ENCODE data around the gene POLR1A. TPM values are rescaled to one million over a fixed set of nuclear protein-coding genes. Genes with fewer than 3 reads are reported as not detected.

Gene POLR1A
- total RNA-seq, 1 donor from 2014 or later = 32.6 TPM

- DNase-seq (ENCODE audit: low spot score) = no peak
- Mint-ChIP-seq H3K27ac (ENCODE audit: unreplicated experiment) (no peak overlapping the region), H3K36me3 (ENCODE audit: low read depth) (peaks cover 39% of the 10 kb centered on the region), H3K9me3 (ENCODE audit: low read depth) (no peaks in the 10 kb centered on the region), H3K4me3 (ENCODE audit: unreplicated experiment) (no peak overlapping the region), H3K4me1 (ENCODE audit: low read depth) (peaks cover 10% of the 10 kb centered on the region), H3K27me3 (ENCODE audit: low read depth) (no peaks in the 10 kb centered on the region)
- no peak for TF ChIP-seq CTCF (IDR thresholded peaks at IDR 0.05)
Observed at GRCh38 chr2:86052676-86053075, 53.0 kb downstream of the POLR1A start.

- DNase-seq (ENCODE audit: low spot score) = no peak
- Mint-ChIP-seq H3K4me3 (ENCODE audit: unreplicated experiment) (no peak overlapping the region), H3K27ac (ENCODE audit: unreplicated experiment) (no peak overlapping the region), H3K27me3 (ENCODE audit: low read depth) (no peaks in the 10 kb centered on the region), H3K9me3 (ENCODE audit: low read depth) (no peaks in the 10 kb centered on the region), H3K36me3 (ENCODE audit: low read depth) (peaks cover 37% of the 10 kb centered on the region), H3K4me1 (ENCODE audit: low read depth) (peaks cover 10% of the 10 kb centered on the region)
- TF ChIP-seq CTCF (IDR thresholded peaks at IDR 0.05) = no peak
Observed at GRCh38 chr2:86052265-86052664, 53.4 kb downstream of the POLR1A start.

DNA sequence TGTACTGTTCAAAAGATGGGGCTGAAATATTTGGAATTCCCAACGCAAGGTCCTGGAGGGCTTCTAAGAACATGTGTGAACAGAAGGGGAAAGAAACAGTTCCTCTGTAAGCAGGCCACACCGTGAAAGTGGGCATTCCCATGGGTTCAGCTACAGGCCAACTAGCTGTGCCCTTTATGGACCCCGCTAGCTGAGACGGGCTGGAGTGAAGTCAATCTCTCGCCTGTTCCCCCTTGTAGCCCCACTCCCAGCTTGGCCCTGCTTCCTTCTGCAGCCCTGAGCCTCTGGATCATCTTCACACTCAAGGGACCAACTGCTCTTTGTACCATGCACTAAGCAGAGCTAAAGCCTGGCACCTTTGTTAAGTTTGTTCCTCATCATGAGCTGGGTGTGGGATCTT, 55.4 kb downstream of the POLR1A start:
- Mint-ChIP-seq H3K4me1 (ENCODE audit: low read depth) (peaks cover 10% of the 10 kb centered on the region), H3K9me3 (ENCODE audit: low read depth) (no peaks in the 10 kb centered on the region), H3K36me3 (ENCODE audit: low read depth) (peaks cover 49% of the 10 kb centered on the region), H3K27me3 (ENCODE audit: low read depth) (no peaks in the 10 kb centered on the region), H3K4me3 (ENCODE audit: unreplicated experiment) (no peak overlapping the region), H3K27ac (ENCODE audit: unreplicated experiment) (no peak overlapping the region)
- DNase-seq (ENCODE audit: low spot score) = no peak
- TF ChIP-seq CTCF (IDR thresholded peaks at IDR 0.05) = no peak

DNA sequence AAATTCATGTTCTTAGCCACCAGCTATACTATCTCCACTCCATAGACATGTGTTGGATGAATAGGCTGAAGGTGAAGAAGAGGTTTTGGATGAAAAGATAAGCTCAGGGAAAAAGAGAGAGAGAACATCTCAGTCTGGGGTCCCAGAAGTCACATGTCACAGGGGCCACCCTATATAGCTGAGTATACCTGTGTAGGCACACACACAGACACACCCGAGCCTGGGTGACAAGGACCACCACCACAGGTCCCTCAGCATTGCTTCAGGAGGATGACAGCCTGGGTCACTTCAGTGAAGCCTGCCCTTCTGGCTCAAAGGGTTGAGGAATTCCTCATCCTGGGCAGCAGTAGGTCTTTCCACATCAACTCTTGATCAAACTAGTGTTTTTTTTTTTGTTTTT, 56.2 kb downstream of the POLR1A start:
- Mint-ChIP-seq H3K27me3 (ENCODE audit: low read depth) (no peaks in the 10 kb centered on the region), H3K27ac (ENCODE audit: unreplicated experiment) (no peak overlapping the region), H3K4me1 (ENCODE audit: low read depth) (peaks cover 8% of the 10 kb centered on the region), H3K36me3 (ENCODE audit: low read depth) (peaks cover 55% of the 10 kb centered on the region), H3K4me3 (ENCODE audit: unreplicated experiment) (no peak overlapping the region), H3K9me3 (ENCODE audit: low read depth) (no peaks in the 10 kb centered on the region)
- no peak for TF ChIP-seq CTCF (IDR thresholded peaks at IDR 0.05)
- no peak for DNase-seq (ENCODE audit: low spot score)

DNA sequence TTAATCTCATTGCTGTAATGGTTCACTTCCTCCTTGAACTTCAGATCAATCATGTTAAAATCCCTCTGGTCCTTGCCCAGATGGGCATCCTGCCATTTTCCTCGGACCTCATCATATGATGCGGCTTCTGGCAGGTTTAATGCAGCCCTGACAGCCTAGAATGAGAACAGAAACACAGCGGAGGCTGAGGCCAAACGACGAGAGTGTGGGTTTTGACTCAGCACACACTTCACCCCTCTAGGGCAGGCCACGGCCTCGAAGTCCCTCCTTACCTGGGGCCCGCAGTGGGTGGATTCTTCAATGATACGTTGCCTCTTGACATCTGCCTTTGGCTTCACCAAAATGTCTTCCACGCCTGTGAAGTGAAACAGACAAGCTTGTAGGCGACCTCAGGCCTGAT, 56.8 kb downstream of the POLR1A start:
- no peak overlapping the region for H3K4me3 Mint-ChIP-seq (ENCODE audit: unreplicated experiment)
- DNase-seq (ENCODE audit: low spot score) = peak; percentile 73
- H3K36me3 Mint-ChIP-seq (ENCODE audit: low read depth) = peaks cover 55% of the 10 kb centered on the region
- H3K27ac Mint-ChIP-seq (ENCODE audit: unreplicated experiment) = no peak overlapping the region
- H3K4me1 Mint-ChIP-seq (ENCODE audit: low read depth) = peaks cover 1% of the 10 kb centered on the region
- no peak for TF ChIP-seq CTCF (IDR thresholded peaks at IDR 0.05)
- no peaks in the 10 kb centered on the region for H3K9me3 Mint-ChIP-seq (ENCODE audit: low read depth)
- H3K27me3 Mint-ChIP-seq (ENCODE audit: low read depth) = no peaks in the 10 kb centered on the region

All from chondrocyte (in vitro differentiated cells).